Endothelial cell of umbilical vein (primary cell): ENCODE results near the gene GRIN3A. TPM values are rescaled to one million over a fixed set of nuclear protein-coding genes. Genes with fewer than 3 reads are reported as not detected.

Experiments used
- BruUV-seq: library from RNA; stranded (reverse); fragments of 400-500 nt; replicated peaks from 2 replicates; lab custom pipeline; 2021; lab: Mats Ljungman, UMichigan
- CTCF ChIA-PET: fragments of 300-600, 350-600 bp; sonication (Branson Sonifier 250); formaldehyde crosslinking; loops from one replicate; lab custom pipeline; 2021; ENCODE audit warnings: antibody characterized with exemption, inconsistent platforms; lab: Charles Lee
- POLR2A ChIA-PET: fragments of 300-600, 350-600 bp; sonication (Branson Sonifier 250); formaldehyde crosslinking; loops from one replicate; lab custom pipeline; 2021; ENCODE audit warnings: antibody characterized with exemption, inconsistent platforms; lab: Charles Lee
- DNase-seq: peaks from one replicate; pipeline ENCODE4 v3.0.0-alpha.2; 2011; ENCODE audit warnings: low read depth, low spot score
- FAIRE-seq: peaks from 2 replicates; lab custom pipeline; 2011; peaks lifted over from hg19 to GRCh38; lab: Jason Lieb, UNC
- H2AFZ ChIP-seq: 2 replicates; pipeline ENCODE4 v1.6.0; 2012; ENCODE audit warnings: low read depth, low read length, control low read depth, inconsistent platforms
- H3K27ac ChIP-seq: 2 replicates; pipeline ENCODE4 v1.5.1; 2011; ENCODE audit warnings: low read depth, mild to moderate bottlenecking, control low read depth, low read length, moderate library complexity; ENCODE audit not compliant: insufficient read depth
- H3K27me3 ChIP-seq, 2 experiments: 2 replicates each; pipeline versions ENCODE4 v1.6.0 to v1.6.1; 2011; ENCODE audit warnings: low read length in 2 of 2, mixed read lengths in 1 of 2; ENCODE audit not compliant: control insufficient read depth in 2 of 2, insufficient read depth in 2 of 2
- H3K36me3 ChIP-seq, 2 experiments: 2 replicates in 1 of 2; 3 replicates in 1 of 2; pipeline ENCODE4 v1.5.1; 2011; ENCODE audit warnings: low read length in 2 of 2, mild to moderate bottlenecking in 1 of 2, moderate library complexity in 1 of 2; ENCODE audit not compliant: control insufficient read depth in 2 of 2, insufficient read depth in 2 of 2; ENCODE audit errors: extremely low read depth in 1 of 2
- H3K4me1 ChIP-seq: 3 replicates; pipeline ENCODE4 v1.5.1; 2011; ENCODE audit warnings: mild to moderate bottlenecking, low read length; ENCODE audit not compliant: control insufficient read depth, insufficient read depth; ENCODE audit errors: extremely low read depth
- H3K4me2 ChIP-seq: 2 replicates; pipeline ENCODE4 v1.6.1; 2011; ENCODE audit warnings: low read length, control low read depth, mixed read lengths; ENCODE audit not compliant: insufficient read depth
- H3K4me3 ChIP-seq, 3 experiments: fragments of 200-600 bp in 1 of 3; sonication (generic), shearing (Covaris generic) in 1 of 3; replicated peaks in 1 of 3; 2 replicates each; pipeline ENCODE4 v1.5.1; 2011 to 2016; ENCODE audit warnings: control low read depth in 3 of 3, low read length in 3 of 3, mild to moderate bottlenecking in 2 of 3, inconsistent platforms in 1 of 3, low read depth in 1 of 3, moderate library complexity in 1 of 3; ENCODE audit not compliant: insufficient read depth in 1 of 3
- H3K79me2 ChIP-seq: 2 replicates; pipeline ENCODE4 v1.6.0; 2012; ENCODE audit warnings: low read length, inconsistent platforms; ENCODE audit not compliant: control insufficient read depth, insufficient read depth
- H3K9ac ChIP-seq: replicated peaks from 2 replicates; pipeline ENCODE3; 2011; ENCODE audit warnings: low read length, control low read depth; ENCODE audit not compliant: insufficient read depth; ENCODE audit errors: extremely low read depth
- H3K9me1 ChIP-seq: replicated peaks from 3 replicates; pipeline ENCODE4 v1.6.0; 2011; ENCODE audit warnings: mild to moderate bottlenecking, low read length; ENCODE audit not compliant: control insufficient read depth, insufficient read depth; ENCODE audit errors: extremely low read depth
- H3K9me3 ChIP-seq: replicated peaks from 2 replicates; pipeline ENCODE4 v1.5.1; 2012; ENCODE audit warnings: low read length, inconsistent platforms; ENCODE audit not compliant: control insufficient read depth, insufficient read depth
- H4K20me1 ChIP-seq: replicated peaks from 2 replicates; pipeline ENCODE3; 2011; ENCODE audit warnings: mild to moderate bottlenecking, low read length; ENCODE audit not compliant: control insufficient read depth, insufficient read depth; ENCODE audit errors: extremely low read depth
- EZH2 ChIP-seq: IDR thresholded peaks from 2 replicates; pipeline ENCODE4 v1.6.1; 2012; ENCODE audit warnings: borderline replicate concordance, low read depth, mild to moderate bottlenecking, moderate library complexity, low read length, inconsistent platforms; ENCODE audit not compliant: severe bottlenecking
- FOS ChIP-seq: IDR thresholded peaks from 2 replicates; pipeline ENCODE4 v1.6.1; 2011; ENCODE audit warnings: mild to moderate bottlenecking, low read length, moderate library complexity, borderline replicate concordance; ENCODE audit not compliant: insufficient read depth
- GATA2 ChIP-seq: IDR thresholded peaks from 2 replicates; pipeline ENCODE4 v1.7.0; 2011; ENCODE audit warnings: low read depth, mild to moderate bottlenecking, moderate library complexity, mixed read lengths, low read length; ENCODE audit not compliant: insufficient read length, insufficient read depth
- JUN ChIP-seq: IDR thresholded peaks from 2 replicates; pipeline ENCODE4 v1.6.1; 2011; ENCODE audit warnings: borderline replicate concordance, low read depth; ENCODE audit not compliant: insufficient read length, insufficient read depth
- MYC ChIP-seq: IDR thresholded peaks from one replicate; pipeline ENCODE4 v1.6.1; 2011; ENCODE audit warnings: mild to moderate bottlenecking, low read depth, low read length
- POLR2A ChIP-seq: IDR thresholded peaks from 2 replicates; pipeline ENCODE4 v1.6.1; 2012; ENCODE audit warnings: low read depth, mild to moderate bottlenecking, control low read depth, low read length
- POLR2AphosphoS5 ChIP-seq: IDR thresholded peaks from 2 replicates; pipeline ENCODE4 v1.6.1; 2012; ENCODE audit warnings: low read depth, mild to moderate bottlenecking, control low read depth, low read length, moderate library complexity; ENCODE audit not compliant: insufficient read depth
- dilution Hi-C: fragments of 300-500 bp; cut with MboI; formaldehyde crosslinking; loops from one replicate; pipeline ENCODE4 v1.15.0; 2019; ENCODE audit warnings: low sequenced_read_pairs; ENCODE audit not compliant: extremely low pct_ligation_motif_present
- intact Hi-C: fragments of 100-400 bp; cut with micrococcal nuclease; formaldehyde crosslinking; loops from one replicate; pipeline ENCODE4 v1.10.0; 2022
- polyA plus RNA-seq, 4 experiments: library from polyadenylated mRNA; depleted of rRNA in 3 of 4; stranded (reverse) in 3 of 4; unstranded in 1 of 4; fragments of >200 nt; gene quantifications; 2 replicates each; pipeline versions ENCODE4 v1.2.1 to v1.2.3, GENCODE V29; 2011 to 2012; ENCODE audit warnings: missing spikeins in 1 of 4
- total RNA-seq: library from RNA; stranded (reverse); gene quantifications from 2 replicates; pipeline ENCODE4 v1.2.3, GENCODE V29; 2021
- TF ChIP-seq, protein P1 (sequence below): IDR thresholded peaks from 2 replicates; pipeline ENCODE4 v1.6.1; 2011; ENCODE audit not compliant: insufficient read depth, insufficient read length
- TF ChIP-seq, protein P2 (sequence below), 2 donors: IDR thresholded peaks; 1 replicate in 1 of 2; 2 replicates in 1 of 2; pipeline ENCODE4 v1.5.1; 2011; ENCODE audit warnings: low read length in 2 of 2, mild to moderate bottlenecking in 2 of 2, moderate library complexity in 2 of 2, control low read depth in 1 of 2, inconsistent platforms in 1 of 2, low read depth in 1 of 2; ENCODE audit not compliant: insufficient read depth in 1 of 2; ENCODE audit errors: extremely low read depth in 1 of 2

GRIN3A gene
- total and polyA plus RNA-seq, 2 donors (not counting 3 experiments of a cell fraction or from before 2014, with no cell fraction given) = not detected

DNA sequence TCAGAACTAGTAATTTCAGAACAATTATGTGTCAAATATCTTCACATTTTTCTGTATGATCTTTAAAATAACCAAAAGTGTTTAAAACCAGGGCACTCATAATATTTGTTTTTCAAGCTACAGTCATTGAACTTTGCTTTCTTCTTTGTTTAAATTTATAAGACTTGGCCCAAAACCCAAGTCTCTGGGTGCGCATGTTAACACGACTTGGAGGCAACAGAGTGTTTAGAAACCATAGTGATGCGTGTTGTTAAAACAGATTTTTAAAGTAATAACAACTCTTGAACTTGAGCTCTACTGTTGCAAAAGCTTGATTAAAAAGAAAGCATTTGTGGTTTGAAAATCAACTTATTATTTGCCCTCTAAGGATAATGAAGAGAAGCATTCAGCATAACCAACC is 26.0 kb upstream of the GRIN3A start:
- no peaks in the 10 kb centered on the region for H3K9me1 ChIP-seq
- no peak overlapping the region for H3K27ac ChIP-seq
- no peak overlapping the region for H3K4me3 ChIP-seq
- TF ChIP-seq, protein P1, sequence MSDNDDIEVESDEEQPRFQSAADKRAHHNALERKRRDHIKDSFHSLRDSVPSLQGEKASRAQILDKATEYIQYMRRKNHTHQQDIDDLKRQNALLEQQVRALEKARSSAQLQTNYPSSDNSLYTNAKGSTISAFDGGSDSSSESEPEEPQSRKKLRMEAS = no peak
- TF ChIP-seq, protein P2, sequence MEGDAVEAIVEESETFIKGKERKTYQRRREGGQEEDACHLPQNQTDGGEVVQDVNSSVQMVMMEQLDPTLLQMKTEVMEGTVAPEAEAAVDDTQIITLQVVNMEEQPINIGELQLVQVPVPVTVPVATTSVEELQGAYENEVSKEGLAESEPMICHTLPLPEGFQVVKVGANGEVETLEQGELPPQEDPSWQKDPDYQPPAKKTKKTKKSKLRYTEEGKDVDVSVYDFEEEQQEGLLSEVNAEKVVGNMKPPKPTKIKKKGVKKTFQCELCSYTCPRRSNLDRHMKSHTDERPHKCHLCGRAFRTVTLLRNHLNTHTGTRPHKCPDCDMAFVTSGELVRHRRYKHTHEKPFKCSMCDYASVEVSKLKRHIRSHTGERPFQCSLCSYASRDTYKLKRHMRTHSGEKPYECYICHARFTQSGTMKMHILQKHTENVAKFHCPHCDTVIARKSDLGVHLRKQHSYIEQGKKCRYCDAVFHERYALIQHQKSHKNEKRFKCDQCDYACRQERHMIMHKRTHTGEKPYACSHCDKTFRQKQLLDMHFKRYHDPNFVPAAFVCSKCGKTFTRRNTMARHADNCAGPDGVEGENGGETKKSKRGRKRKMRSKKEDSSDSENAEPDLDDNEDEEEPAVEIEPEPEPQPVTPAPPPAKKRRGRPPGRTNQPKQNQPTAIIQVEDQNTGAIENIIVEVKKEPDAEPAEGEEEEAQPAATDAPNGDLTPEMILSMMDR (IDR thresholded peaks at IDR 0.05; ENCODE audit: extremely low read depth in 1 of 2, insufficient read depth in 1 of 2, low read depth in 1 of 2, low read length in 2 of 2) = no peak
- TF ChIP-seq POLR2AphosphoS5 (no peak), FOS (no peak), EZH2 (no peak), GATA2 (no peak), POLR2A (no peak), MYC (no peak), JUN (no peak)
- H2AFZ ChIP-seq = no peak overlapping the region
- no peaks in the 10 kb centered on the region for H3K36me3 ChIP-seq
- no peaks in the 10 kb centered on the region for H3K9me3 ChIP-seq
- no TSS peak for BruUV-seq
- intact Hi-C loops (no loop called here), dilution Hi-C loops (no loop called here)
- H3K9ac ChIP-seq = no peak overlapping the region
- no peaks in the 10 kb centered on the region for H3K4me1 ChIP-seq
- H3K4me2 ChIP-seq = no peak overlapping the region
- FAIRE-seq (no peak), DNase-seq (no peak)
- no peaks in the 10 kb centered on the region for H3K79me2 ChIP-seq
- no peaks in the 10 kb centered on the region for H4K20me1 ChIP-seq
- CTCF ChIA-PET = no interaction called here
- H3K27me3 ChIP-seq = no peaks in the 10 kb centered on the region
- POLR2A ChIA-PET = no interaction called here
